Panc1 (cell line): ENCODE results near the gene PPM1M. TPM values are rescaled to one million over a fixed set of nuclear protein-coding genes. Genes with fewer than 3 reads are reported as not detected.

Experiments used
- ATAC-seq: fragments of 200-7000 bp; cut with Tn5 transposase; 2 replicates; pipeline ENCODE4 v1.9.1; 2020; ENCODE audit warnings: mild to moderate bottlenecking, moderate library complexity
- BruUV-seq: library from RNA; stranded (reverse); fragments of 400-500 nt; replicated peaks from 2 replicates; lab custom pipeline; 2021; lab: Mats Ljungman, UMichigan
- CTCF ChIA-PET: fragments of 300-600 bp; sonication (Branson Sonifier 250); formaldehyde crosslinking; loops from one replicate; lab custom pipeline; 2022; ENCODE audit warnings: antibody characterized with exemption; lab: Charles Lee
- POLR2A ChIA-PET: fragments of 300-600 bp; sonication (Branson Sonifier 250); formaldehyde crosslinking; loops from one replicate; lab custom pipeline; 2022; ENCODE audit warnings: antibody characterized with exemption; lab: Charles Lee
- DNase-seq: peaks from one replicate; pipeline ENCODE4 v3.0.0-alpha.2; 2010; ENCODE audit warnings: low read depth, low spot score
- H3K27ac ChIP-seq: 2 replicates; pipeline ENCODE4 v1.5.1; 2011; ENCODE audit warnings: mild to moderate bottlenecking, low read length, inconsistent platforms
- H3K27me3 ChIP-seq: fragments of 200-500 bp; sonication (Bioruptor generic); 2 replicates; pipeline ENCODE4 v1.6.0; 2014; ENCODE audit warnings: low read length, inconsistent platforms; ENCODE audit not compliant: control insufficient read depth, insufficient read depth
- H3K36me3 ChIP-seq: fragments of 200-500 bp; sonication (Bioruptor generic); 2 replicates; pipeline ENCODE4 v1.5.1; 2014; ENCODE audit warnings: inconsistent platforms, mild to moderate bottlenecking, low read length, moderate library complexity; ENCODE audit not compliant: control insufficient read depth, insufficient read depth
- H3K4me1 ChIP-seq: 2 replicates; pipeline ENCODE4 v1.5.1; 2011; ENCODE audit warnings: inconsistent platforms, mild to moderate bottlenecking, low read length, moderate library complexity; ENCODE audit not compliant: control insufficient read depth, insufficient read depth
- H3K4me3 ChIP-seq, 2 experiments: 2 replicates each; pipeline ENCODE4 v1.5.1; 2011 to 2012; ENCODE audit warnings: low read depth in 2 of 2, low read length in 2 of 2, mild to moderate bottlenecking in 2 of 2, inconsistent platforms in 1 of 2, moderate library complexity in 1 of 2
- H3K9me3 ChIP-seq: fragments of 200-500 bp; sonication (Bioruptor generic); 2 replicates; pipeline ENCODE4 v1.5.1; 2014; ENCODE audit warnings: low read depth, mild to moderate bottlenecking, inconsistent platforms, low read length, moderate library complexity; ENCODE audit not compliant: control insufficient read depth, insufficient read depth
- POLR2AphosphoS5 ChIP-seq: IDR thresholded peaks from 2 replicates; pipeline ENCODE4 v1.6.1; 2012; ENCODE audit warnings: mild to moderate bottlenecking, low read depth, low read length, moderate library complexity
- SIN3A ChIP-seq: IDR thresholded peaks from 2 replicates; pipeline ENCODE4 v1.6.1; 2012; ENCODE audit warnings: low read depth, mild to moderate bottlenecking, low read length, moderate library complexity, borderline replicate concordance; ENCODE audit not compliant: insufficient read depth
- TCF7L2 ChIP-seq: IDR thresholded peaks from 2 replicates; pipeline ENCODE4 v1.6.1; 2011; ENCODE audit warnings: mild to moderate bottlenecking, low read depth, low read length, inconsistent platforms
- in situ Hi-C: cut with HindIII; loops from 2 replicates; pipeline ENCODE4 v1.10.0; 2016; ENCODE audit warnings: low sequenced_read_pairs, low pct_unique_long_range_greater_than_20kb
- intact Hi-C: fragments of 100-400 bp; cut with micrococcal nuclease; formaldehyde crosslinking; loops from one replicate; pipeline ENCODE4 v1.10.0; 2022; ENCODE audit not compliant: unreplicated experiment
- total RNA-seq: library from RNA; stranded (reverse); gene quantifications from one replicate; pipeline ENCODE4 v1.2.1, GENCODE V29; 2021; ENCODE audit not compliant: unreplicated experiment
- TF ChIP-seq, protein P1 (sequence below): fragments of 450-650 bp; IDR thresholded peaks from 2 replicates; pipeline ENCODE4 v1.5.1; 2017; ENCODE audit warnings: mild to moderate bottlenecking
- TF ChIP-seq, protein P2 (sequence below), 2 experiments: IDR thresholded peaks; 2 replicates each; pipeline ENCODE4 v1.6.1; 2011 to 2012; ENCODE audit warnings: low read depth in 2 of 2, control low read depth in 1 of 2, low read length in 1 of 2, mild to moderate bottlenecking in 1 of 2, moderate library complexity in 1 of 2; ENCODE audit not compliant: insufficient read depth in 1 of 2

Gene PPM1M
- total RNA-seq, 1 experiment from 2014 or later = 9.7 TPM

DNA sequence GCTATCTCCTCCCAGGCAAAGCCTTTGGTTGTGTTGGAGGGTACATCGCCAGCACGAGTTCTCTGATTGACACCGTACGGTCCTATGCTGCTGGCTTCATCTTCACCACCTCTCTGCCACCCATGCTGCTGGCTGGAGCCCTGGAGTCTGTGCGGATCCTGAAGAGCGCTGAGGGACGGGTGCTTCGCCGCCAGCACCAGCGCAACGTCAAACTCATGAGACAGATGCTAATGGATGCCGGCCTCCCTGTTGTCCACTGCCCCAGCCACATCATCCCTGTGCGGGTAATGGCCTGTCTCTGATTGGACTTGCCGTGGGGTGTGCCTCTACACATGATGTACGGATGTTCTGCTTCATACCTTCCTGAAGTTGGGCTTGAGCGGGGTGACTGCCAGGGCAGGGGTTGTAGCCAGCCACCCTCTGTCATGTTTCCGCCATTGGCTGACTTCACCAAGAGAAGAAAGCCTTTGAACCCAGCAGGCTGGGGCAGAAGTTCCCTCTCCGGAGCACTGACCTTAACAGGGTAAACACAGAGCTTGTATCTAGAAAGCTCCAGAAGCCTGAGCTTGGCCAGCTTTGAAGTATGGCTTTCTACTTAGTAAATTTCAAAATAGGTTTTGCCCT is 34.2 kb upstream of the PPM1M start:
- no TSS peak for BruUV-seq
- H3K4me1 ChIP-seq = peaks cover under 1% of the 10 kb centered on the region; the same call in 1 of the 2 replicates
- peaks cover 22% of the 10 kb centered on the region for H3K36me3 ChIP-seq

DNA sequence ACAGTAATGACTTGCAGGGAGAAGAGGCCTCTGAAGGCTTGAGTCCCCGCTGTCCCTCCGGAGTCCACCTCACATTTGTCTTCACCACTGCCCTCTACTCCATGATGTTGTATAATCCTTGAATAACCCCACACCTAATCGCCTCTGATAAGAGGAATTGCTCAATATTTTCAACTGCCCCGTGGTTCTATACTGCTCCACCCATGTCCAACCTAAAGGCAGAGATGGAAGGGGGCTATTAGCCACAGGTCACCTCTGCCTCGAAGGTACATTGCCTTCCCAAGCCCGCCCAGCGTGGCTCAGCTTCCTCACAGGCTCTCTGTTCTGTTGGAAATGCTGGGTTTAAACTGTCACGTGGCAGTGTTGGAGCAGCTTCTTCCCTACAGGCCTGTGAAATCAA is 32.6 kb upstream of the PPM1M start:
- peaks cover 14% of the 10 kb centered on the region for H3K36me3 ChIP-seq
- intact Hi-C loops = no loop called here
- in situ Hi-C loops = no loop called here
- peaks cover 15% of the 10 kb centered on the region for H3K4me1 ChIP-seq
- no peaks in the 10 kb centered on the region for H3K27me3 ChIP-seq
- no peak for DNase-seq
- ChIA-PET CTCF (no interaction called here), POLR2A (no interaction called here)
- H3K27ac ChIP-seq = no peak overlapping the region
- BruUV-seq = no TSS peak
- no peak for ATAC-seq
- no peaks in the 10 kb centered on the region for H3K9me3 ChIP-seq
- TF ChIP-seq POLR2AphosphoS5 = no peak
- TF ChIP-seq, protein P1, sequence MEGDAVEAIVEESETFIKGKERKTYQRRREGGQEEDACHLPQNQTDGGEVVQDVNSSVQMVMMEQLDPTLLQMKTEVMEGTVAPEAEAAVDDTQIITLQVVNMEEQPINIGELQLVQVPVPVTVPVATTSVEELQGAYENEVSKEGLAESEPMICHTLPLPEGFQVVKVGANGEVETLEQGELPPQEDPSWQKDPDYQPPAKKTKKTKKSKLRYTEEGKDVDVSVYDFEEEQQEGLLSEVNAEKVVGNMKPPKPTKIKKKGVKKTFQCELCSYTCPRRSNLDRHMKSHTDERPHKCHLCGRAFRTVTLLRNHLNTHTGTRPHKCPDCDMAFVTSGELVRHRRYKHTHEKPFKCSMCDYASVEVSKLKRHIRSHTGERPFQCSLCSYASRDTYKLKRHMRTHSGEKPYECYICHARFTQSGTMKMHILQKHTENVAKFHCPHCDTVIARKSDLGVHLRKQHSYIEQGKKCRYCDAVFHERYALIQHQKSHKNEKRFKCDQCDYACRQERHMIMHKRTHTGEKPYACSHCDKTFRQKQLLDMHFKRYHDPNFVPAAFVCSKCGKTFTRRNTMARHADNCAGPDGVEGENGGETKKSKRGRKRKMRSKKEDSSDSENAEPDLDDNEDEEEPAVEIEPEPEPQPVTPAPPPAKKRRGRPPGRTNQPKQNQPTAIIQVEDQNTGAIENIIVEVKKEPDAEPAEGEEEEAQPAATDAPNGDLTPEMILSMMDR = no peak
- H3K4me3 ChIP-seq = no peak overlapping the region

More for the DNA sequence above, 34.2 kb upstream of the PPM1M start:
- intact Hi-C loops (no loop called here), in situ Hi-C loops (no loop called here)
- H3K4me3 ChIP-seq = no peak overlapping the region
- POLR2A ChIA-PET = no interaction called here
- CTCF ChIA-PET = no interaction called here
- no peak overlapping the region for H3K27ac ChIP-seq
- ATAC-seq (no peak), DNase-seq (no peak)
- H3K27me3 ChIP-seq = no peaks in the 10 kb centered on the region
- no peaks in the 10 kb centered on the region for H3K9me3 ChIP-seq
- TF ChIP-seq, protein P2, sequence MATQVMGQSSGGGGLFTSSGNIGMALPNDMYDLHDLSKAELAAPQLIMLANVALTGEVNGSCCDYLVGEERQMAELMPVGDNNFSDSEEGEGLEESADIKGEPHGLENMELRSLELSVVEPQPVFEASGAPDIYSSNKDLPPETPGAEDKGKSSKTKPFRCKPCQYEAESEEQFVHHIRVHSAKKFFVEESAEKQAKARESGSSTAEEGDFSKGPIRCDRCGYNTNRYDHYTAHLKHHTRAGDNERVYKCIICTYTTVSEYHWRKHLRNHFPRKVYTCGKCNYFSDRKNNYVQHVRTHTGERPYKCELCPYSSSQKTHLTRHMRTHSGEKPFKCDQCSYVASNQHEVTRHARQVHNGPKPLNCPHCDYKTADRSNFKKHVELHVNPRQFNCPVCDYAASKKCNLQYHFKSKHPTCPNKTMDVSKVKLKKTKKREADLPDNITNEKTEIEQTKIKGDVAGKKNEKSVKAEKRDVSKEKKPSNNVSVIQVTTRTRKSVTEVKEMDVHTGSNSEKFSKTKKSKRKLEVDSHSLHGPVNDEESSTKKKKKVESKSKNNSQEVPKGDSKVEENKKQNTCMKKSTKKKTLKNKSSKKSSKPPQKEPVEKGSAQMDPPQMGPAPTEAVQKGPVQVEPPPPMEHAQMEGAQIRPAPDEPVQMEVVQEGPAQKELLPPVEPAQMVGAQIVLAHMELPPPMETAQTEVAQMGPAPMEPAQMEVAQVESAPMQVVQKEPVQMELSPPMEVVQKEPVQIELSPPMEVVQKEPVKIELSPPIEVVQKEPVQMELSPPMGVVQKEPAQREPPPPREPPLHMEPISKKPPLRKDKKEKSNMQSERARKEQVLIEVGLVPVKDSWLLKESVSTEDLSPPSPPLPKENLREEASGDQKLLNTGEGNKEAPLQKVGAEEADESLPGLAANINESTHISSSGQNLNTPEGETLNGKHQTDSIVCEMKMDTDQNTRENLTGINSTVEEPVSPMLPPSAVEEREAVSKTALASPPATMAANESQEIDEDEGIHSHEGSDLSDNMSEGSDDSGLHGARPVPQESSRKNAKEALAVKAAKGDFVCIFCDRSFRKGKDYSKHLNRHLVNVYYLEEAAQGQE (IDR thresholded peaks at IDR 0.05; ENCODE audit: insufficient read depth in 1 of 2, low read depth in 2 of 2, low read length in 1 of 2) = no peak
- TF ChIP-seq POLR2AphosphoS5 = no peak
- TF ChIP-seq SIN3A = no peak
- TF ChIP-seq, protein P1 = no peak
- TF ChIP-seq TCF7L2 = no peak
